LNCaP clone FGC (cell line): Measurements from ENCODE around the gene FCN2.
A peak's percentile ranks its signal among the peaks of the same experiment; 100 is the strongest.

Experiments
- DNase-seq: peaks from one replicate; pipeline ENCODE4 v3.0.0-alpha.2; 2011; ENCODE audit warnings: low read depth
- H3K4me3 ChIP-seq: 2 replicates; pipeline ENCODE4 v1.5.1; 2011; ENCODE audit warnings: mild to moderate bottlenecking, low read depth, low read length, control low read depth
- CTCF ChIP-seq: IDR thresholded peaks from 2 replicates; pipeline ENCODE4 v1.5.1; 2012; ENCODE audit warnings: mild to moderate bottlenecking; ENCODE audit not compliant: control insufficient read depth, insufficient read depth; ENCODE audit errors: extremely low read depth

FCN2 gene

DNA sequence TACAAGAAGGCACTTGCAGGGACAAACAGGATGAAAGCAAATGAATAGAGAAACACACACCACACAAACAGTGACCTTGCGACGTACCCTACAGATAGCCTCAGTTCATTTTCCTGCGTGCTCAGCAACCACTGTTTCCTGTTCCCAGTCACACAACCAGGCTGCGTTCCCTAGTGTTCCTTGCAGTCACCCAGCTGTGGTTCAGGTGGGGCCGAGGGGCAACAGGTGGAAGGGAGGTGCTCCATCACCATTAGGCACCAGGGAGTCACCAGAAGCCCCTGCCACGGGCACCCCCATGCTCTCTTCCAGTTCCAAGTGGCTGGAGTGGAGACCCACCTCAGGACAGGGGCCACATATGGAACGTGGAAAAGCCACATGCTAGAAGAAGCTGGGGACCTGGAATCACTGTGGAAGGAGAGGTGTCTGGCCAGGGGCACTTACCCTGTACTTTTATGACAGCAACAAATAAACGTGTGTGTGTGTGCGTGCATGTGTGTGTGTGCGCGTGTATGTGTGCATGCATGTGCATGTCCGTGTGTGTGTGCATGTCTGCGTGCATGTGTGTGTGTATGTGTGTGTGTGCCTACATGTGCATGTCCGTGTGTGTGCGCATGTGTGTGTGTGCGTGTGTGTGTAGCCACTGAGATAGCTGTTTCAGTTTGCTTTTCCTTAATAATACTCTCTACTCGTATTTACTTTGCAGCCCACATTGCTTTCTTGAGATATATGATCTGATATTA, 18.8 kb upstream of the FCN2 start:
- TF ChIP-seq CTCF: no peak
- no peak for DNase-seq

GRCh38 chr9:134863306-134863902, 17.2 kb upstream of the FCN2 start:
- no peak overlapping the region for H3K4me3 ChIP-seq
- TF ChIP-seq CTCF: no peak
- no peak for DNase-seq

More for the DNA sequence above, 18.8 kb upstream of the FCN2 start:
- no peak overlapping the region for H3K4me3 ChIP-seq

- peak; percentile 41 for DNase-seq
- no peak overlapping the region for H3K4me3 ChIP-seq
- no peak for TF ChIP-seq CTCF
Measured at GRCh38 chr9:134863941-134864820, 16.4 kb upstream of the FCN2 start.

GRCh38 chr9:134864821-134865190, 15.8 kb upstream of the FCN2 start:
- H3K4me3 ChIP-seq: no peak overlapping the region
- DNase-seq: no peak
- TF ChIP-seq CTCF: no peak

- DNase-seq: no peak
- TF ChIP-seq CTCF: no peak
- H3K4me3 ChIP-seq: no peak overlapping the region
Measured at GRCh38 chr9:134867917-134868750, 12.5 kb upstream of the FCN2 start.

DNA sequence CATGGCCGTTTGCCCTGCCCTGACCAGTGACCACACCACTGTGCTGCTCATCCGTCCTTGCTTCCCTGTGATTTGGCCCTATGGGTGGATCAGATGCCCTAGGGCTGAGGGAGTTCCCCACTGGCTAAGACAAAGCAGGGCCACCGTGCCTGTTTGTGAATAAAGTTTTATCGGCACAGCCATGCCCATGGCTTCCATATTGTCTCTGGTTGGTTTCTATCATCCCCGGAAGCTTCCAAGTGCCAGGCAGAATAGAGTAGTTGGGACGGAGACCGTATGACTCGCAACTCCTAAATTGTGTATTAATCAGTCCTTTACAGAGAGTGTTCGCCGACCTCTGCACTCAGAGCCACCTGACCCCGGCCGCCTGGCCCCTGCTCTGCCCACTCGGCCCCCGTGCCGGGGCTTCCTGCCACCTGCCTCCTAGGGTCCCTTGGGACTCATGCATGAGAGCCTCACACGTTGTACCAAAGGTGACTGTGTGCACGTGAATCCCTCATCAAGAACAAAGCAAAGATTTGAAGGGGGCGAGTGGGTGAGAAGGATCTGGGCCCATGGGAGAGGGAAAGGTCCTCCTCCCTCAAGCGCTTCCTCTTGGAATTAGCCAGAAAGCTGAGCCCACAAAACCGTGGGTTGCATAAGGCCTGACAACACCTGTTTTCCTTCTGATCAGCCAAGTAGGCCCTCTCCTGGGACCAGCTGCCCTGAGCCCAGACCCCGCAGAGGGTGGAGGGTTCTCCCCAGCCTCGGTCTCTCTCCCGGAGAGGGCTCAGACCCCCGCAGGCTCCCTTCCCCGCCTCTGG, 11.7 kb upstream of the FCN2 start:
- no peak for DNase-seq
- no peak overlapping the region for H3K4me3 ChIP-seq
- TF ChIP-seq CTCF: no peak
